ENCODE data around the gene SF3B2.

DNA sequence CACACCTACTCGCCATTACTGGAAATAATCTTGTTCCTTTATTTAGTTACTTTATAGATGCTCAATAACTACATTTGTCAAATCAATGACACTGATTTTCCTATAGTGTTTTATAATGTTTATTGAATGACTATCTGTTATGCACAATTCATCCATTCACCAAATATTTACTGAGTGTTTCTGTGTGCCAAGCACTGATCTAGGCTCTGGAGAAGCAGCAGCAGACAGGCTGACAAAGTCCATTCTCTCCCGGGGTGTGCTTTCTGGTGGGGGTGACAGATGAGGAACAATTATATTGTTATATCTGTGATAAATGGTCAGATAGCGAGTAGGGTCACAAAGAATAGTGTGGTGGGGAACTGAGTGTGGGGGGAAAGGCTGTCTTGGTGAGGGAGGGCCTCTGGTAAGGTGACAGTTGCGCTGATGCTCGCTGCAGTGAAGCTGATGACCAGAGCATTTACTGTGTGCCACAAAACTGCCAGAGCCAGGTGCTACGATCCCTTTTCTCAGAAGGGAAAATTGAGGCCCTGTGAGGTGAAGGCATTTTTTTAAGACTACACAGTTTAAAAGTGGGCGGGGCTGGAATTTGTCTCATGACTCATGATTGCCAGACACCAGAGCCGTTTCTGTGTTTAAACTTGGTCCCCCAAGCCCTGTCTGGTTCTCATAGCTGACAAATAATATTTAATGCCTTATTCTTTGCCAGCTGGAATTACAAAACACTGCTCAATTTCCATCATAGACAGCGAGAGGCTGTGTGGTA is 28.1 kb downstream of the SF3B2 start:
- TF ChIP-seq, protein P1, sequence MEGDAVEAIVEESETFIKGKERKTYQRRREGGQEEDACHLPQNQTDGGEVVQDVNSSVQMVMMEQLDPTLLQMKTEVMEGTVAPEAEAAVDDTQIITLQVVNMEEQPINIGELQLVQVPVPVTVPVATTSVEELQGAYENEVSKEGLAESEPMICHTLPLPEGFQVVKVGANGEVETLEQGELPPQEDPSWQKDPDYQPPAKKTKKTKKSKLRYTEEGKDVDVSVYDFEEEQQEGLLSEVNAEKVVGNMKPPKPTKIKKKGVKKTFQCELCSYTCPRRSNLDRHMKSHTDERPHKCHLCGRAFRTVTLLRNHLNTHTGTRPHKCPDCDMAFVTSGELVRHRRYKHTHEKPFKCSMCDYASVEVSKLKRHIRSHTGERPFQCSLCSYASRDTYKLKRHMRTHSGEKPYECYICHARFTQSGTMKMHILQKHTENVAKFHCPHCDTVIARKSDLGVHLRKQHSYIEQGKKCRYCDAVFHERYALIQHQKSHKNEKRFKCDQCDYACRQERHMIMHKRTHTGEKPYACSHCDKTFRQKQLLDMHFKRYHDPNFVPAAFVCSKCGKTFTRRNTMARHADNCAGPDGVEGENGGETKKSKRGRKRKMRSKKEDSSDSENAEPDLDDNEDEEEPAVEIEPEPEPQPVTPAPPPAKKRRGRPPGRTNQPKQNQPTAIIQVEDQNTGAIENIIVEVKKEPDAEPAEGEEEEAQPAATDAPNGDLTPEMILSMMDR (IDR thresholded peaks at IDR 0.05; ENCODE audit: low read depth, low read length), result no peak
- no peak for TF ChIP-seq EZH2phosphoT487 (IDR thresholded peaks at IDR 0.05; ENCODE audit: low read depth)
